HCT116 (cell line): Measurements from ENCODE around the gene MMS19. TPM values are rescaled to one million over a fixed set of nuclear protein-coding genes. Genes with fewer than 3 reads are reported as not detected.

Experiments used
- ATAC-seq: fragments of 200-7000 bp; cut with Tn5 transposase; 2 replicates; pipeline ENCODE4 v1.9.1; 2020; ENCODE audit warnings: mild to moderate bottlenecking, moderate library complexity
- BruUV-seq: library from RNA; stranded (reverse); fragments of 400-500 nt; replicated peaks from 2 replicates; lab custom pipeline; 2021; lab: Mats Ljungman, UMichigan
- CTCF ChIA-PET: fragments of 300-600 bp; sonication (Branson Sonifier 250); formaldehyde crosslinking; loops from one replicate; lab custom pipeline; 2021; ENCODE audit warnings: antibody characterized with exemption; lab: Charles Lee
- POLR2A ChIA-PET: fragments of 300-600, 350-600 bp; sonication (Branson Sonifier 250); formaldehyde crosslinking; loops from one replicate; lab custom pipeline; 2021; ENCODE audit warnings: antibody characterized with exemption; lab: Charles Lee
- RAD21 ChIA-PET, 2 experiments: fragments of 300-600 bp; sonication (Branson Sonifier 250); formaldehyde crosslinking; loops; one replicate each; lab custom pipeline; 2023; ENCODE audit warnings: low total read pairs in 2 of 2; ENCODE audit not compliant: uncharacterized antibody in 2 of 2, unreplicated experiment in 2 of 2, low non-redundant PET in 1 of 2; lab: Charles Lee
- DNase-seq: peaks from one replicate; pipeline ENCODE4 v3.0.0-alpha.2; 2010; ENCODE audit warnings: low read depth, low spot score
- H2AFZ ChIP-seq: fragments of 200-600 bp; shearing (Covaris generic), sonication (generic); 2 replicates; pipeline ENCODE4 v1.6.1; 2017; ENCODE audit warnings: low read depth, mixed run types, mixed read lengths, antibody characterized with exemption, low read length; ENCODE audit not compliant: poor library complexity, severe bottlenecking
- H3K27ac ChIP-seq: 2 replicates; pipeline ENCODE4 v1.5.1; 2012; ENCODE audit warnings: low read depth, low read length
- H3K27me3 ChIP-seq: fragments of 200-600 bp; sonication (generic); 2 replicates; pipeline ENCODE4 v1.6.1; 2016; ENCODE audit warnings: mixed run types, low read length, mixed read lengths; ENCODE audit not compliant: insufficient read depth
- H3K36me3 ChIP-seq, 2 experiments: fragments of 200-500 bp in 1 of 2; fragments of 200-600 bp in 1 of 2; sonication (Bioruptor generic) in 1 of 2; sonication (generic) in 1 of 2; 2 replicates each; pipeline versions ENCODE4 v1.5.1 to v1.6.1; 2014 to 2016; ENCODE audit warnings: low read length in 2 of 2, inconsistent platforms in 1 of 2, mixed read lengths in 1 of 2, mixed run types in 1 of 2; ENCODE audit not compliant: insufficient read depth in 2 of 2, control insufficient read depth in 1 of 2
- H3K4me1 ChIP-seq, 2 experiments: fragments of 200-600 bp in 1 of 2; sonication (generic) in 1 of 2; 2 replicates each; pipeline versions ENCODE4 v1.5.1 to v1.6.1; 2012 to 2017; ENCODE audit warnings: low read length in 2 of 2, inconsistent platforms in 1 of 2, mild to moderate bottlenecking in 1 of 2, mixed read lengths in 1 of 2, mixed run types in 1 of 2, moderate library complexity in 1 of 2; ENCODE audit not compliant: insufficient read depth in 2 of 2, control insufficient read depth in 1 of 2
- H3K4me2 ChIP-seq: fragments of 200-600 bp; sonication (generic); 2 replicates; pipeline ENCODE4 v1.6.1; 2017; ENCODE audit warnings: mixed run types, low read length, mixed read lengths
- H3K4me3 ChIP-seq, 2 experiments: fragments of 200-600 bp in 1 of 2; sonication (generic) in 1 of 2; replicated peaks in 1 of 2; 2 replicates each; pipeline ENCODE4 v1.5.1; 2011 to 2016; ENCODE audit warnings: low read length in 2 of 2, control low read depth in 1 of 2, low read depth in 1 of 2, mild to moderate bottlenecking in 1 of 2, mixed read lengths in 1 of 2, mixed run types in 1 of 2
- H3K79me2 ChIP-seq: fragments of 200-600 bp; sonication (generic); 2 replicates; pipeline ENCODE4 v1.6.1; 2017; ENCODE audit warnings: mild to moderate bottlenecking, mixed run types, low read length, moderate library complexity, mixed read lengths; ENCODE audit not compliant: insufficient read depth
- H3K9ac ChIP-seq: fragments of 200-600 bp; sonication (generic); 2 replicates; pipeline ENCODE4 v1.6.1; 2016; ENCODE audit warnings: low read length, mixed read lengths
- H3K9me2 ChIP-seq: fragments of 200-600 bp; sonication (generic), shearing (Covaris generic); 2 replicates; pipeline ENCODE4 v1.6.1; 2017; ENCODE audit warnings: mixed run types, mild to moderate bottlenecking, moderate library complexity; ENCODE audit not compliant: insufficient read depth
- H3K9me3 ChIP-seq, 2 experiments: fragments of 200-500 bp in 1 of 2; fragments of 200-600 bp in 1 of 2; sonication (Bioruptor generic) in 1 of 2; sonication (generic) in 1 of 2; 2 replicates each; pipeline ENCODE4 v1.6.1; 2014 to 2017; ENCODE audit warnings: low read length in 2 of 2, mixed read lengths in 2 of 2, inconsistent platforms in 1 of 2, low read depth in 1 of 2, mild to moderate bottlenecking in 1 of 2, mixed run types in 1 of 2, moderate library complexity in 1 of 2; ENCODE audit not compliant: control insufficient read depth in 1 of 2, insufficient read depth in 1 of 2
- H4K20me1 ChIP-seq: fragments of 200-600 bp; sonication (generic), shearing (Covaris generic); 2 replicates; pipeline ENCODE4 v1.6.1; 2017; ENCODE audit warnings: mixed run types, mild to moderate bottlenecking, moderate library complexity; ENCODE audit not compliant: insufficient read depth
- CBX3 ChIP-seq: IDR thresholded peaks from 2 replicates; pipeline ENCODE4 v1.6.1; 2012; ENCODE audit warnings: low read depth
- EZH2 ChIP-seq: fragments of 200-600 bp; sonication (generic); IDR thresholded peaks from 2 replicates; pipeline ENCODE4 v1.6.1; 2017; ENCODE audit warnings: antibody characterized with exemption, mixed run types
- EZH2phosphoT487 ChIP-seq: fragments of 200-600 bp; IDR thresholded peaks from 2 replicates; pipeline ENCODE4 v1.6.1; 2018; ENCODE audit warnings: antibody characterized with exemption, borderline replicate concordance
- FOSL1 ChIP-seq: IDR thresholded peaks from 2 replicates; pipeline ENCODE4 v1.6.1; 2012; ENCODE audit warnings: low read depth
- JUND ChIP-seq: IDR thresholded peaks from 2 replicates; pipeline ENCODE4 v1.6.1; 2012
- POLR2A ChIP-seq: IDR thresholded peaks from 2 replicates; pipeline ENCODE4 v1.7.0; 2011; ENCODE audit warnings: borderline replicate concordance; ENCODE audit not compliant: insufficient read depth, insufficient read length; ENCODE audit errors: extremely low read depth
- POLR2AphosphoS5 ChIP-seq: IDR thresholded peaks from 2 replicates; pipeline ENCODE4 v1.6.1; 2011; ENCODE audit warnings: mild to moderate bottlenecking, low read depth, low read length, moderate library complexity
- RAD21 ChIP-seq: IDR thresholded peaks from 2 replicates; pipeline ENCODE4 v1.6.1; 2012; ENCODE audit warnings: low read depth, mild to moderate bottlenecking
- SIN3A ChIP-seq: IDR thresholded peaks from 2 replicates; pipeline ENCODE4 v1.6.1; 2012; ENCODE audit warnings: low read depth
- SP1 ChIP-seq: IDR thresholded peaks from 2 replicates; pipeline ENCODE4 v1.6.1; 2012; ENCODE audit warnings: low read depth
- SRF ChIP-seq: IDR thresholded peaks from 2 replicates; pipeline ENCODE4 v1.6.1; 2012; ENCODE audit warnings: low read depth
- TCF7L2 ChIP-seq: IDR thresholded peaks from 2 replicates; pipeline ENCODE4 v1.7.0; 2011; ENCODE audit warnings: borderline replicate concordance, inconsistent platforms; ENCODE audit not compliant: insufficient read depth, insufficient read length; ENCODE audit errors: extremely low read depth
- ZBTB33 ChIP-seq: IDR thresholded peaks from 2 replicates; pipeline ENCODE4 v1.6.1; 2011; ENCODE audit warnings: mild to moderate bottlenecking, low read length, moderate library complexity; ENCODE audit not compliant: insufficient replicate concordance; ENCODE audit errors: extremely low read depth
- ZFX ChIP-seq: fragments of 450-650 bp; IDR thresholded peaks from 2 replicates; pipeline ENCODE4 v1.6.1; 2017
- ZNF274 ChIP-seq: fragments of 200-500 bp; sonication (Bioruptor generic); IDR thresholded peaks from 2 replicates; pipeline ENCODE4 v1.6.1; 2014; ENCODE audit warnings: mild to moderate bottlenecking, low read depth, low read length, inconsistent platforms
- intact Hi-C: fragments of 100-400 bp; cut with micrococcal nuclease; formaldehyde crosslinking; loops from 2 replicates; pipeline ENCODE4 v1.10.0; 2022
- total RNA-seq: library from RNA; stranded (reverse); gene quantifications from one replicate; pipeline ENCODE4 v1.2.1, GENCODE V29; 2021; ENCODE audit not compliant: unreplicated experiment
- TF ChIP-seq, protein P1 (sequence below): IDR thresholded peaks from 2 replicates; pipeline ENCODE4 v1.6.1; 2012
- TF ChIP-seq, protein P2 (sequence below): IDR thresholded peaks from 2 replicates; pipeline ENCODE4 v1.6.1; 2012

The MMS19 gene
- total RNA-seq, 1 experiment from 2014 or later = 101 TPM

DNA sequence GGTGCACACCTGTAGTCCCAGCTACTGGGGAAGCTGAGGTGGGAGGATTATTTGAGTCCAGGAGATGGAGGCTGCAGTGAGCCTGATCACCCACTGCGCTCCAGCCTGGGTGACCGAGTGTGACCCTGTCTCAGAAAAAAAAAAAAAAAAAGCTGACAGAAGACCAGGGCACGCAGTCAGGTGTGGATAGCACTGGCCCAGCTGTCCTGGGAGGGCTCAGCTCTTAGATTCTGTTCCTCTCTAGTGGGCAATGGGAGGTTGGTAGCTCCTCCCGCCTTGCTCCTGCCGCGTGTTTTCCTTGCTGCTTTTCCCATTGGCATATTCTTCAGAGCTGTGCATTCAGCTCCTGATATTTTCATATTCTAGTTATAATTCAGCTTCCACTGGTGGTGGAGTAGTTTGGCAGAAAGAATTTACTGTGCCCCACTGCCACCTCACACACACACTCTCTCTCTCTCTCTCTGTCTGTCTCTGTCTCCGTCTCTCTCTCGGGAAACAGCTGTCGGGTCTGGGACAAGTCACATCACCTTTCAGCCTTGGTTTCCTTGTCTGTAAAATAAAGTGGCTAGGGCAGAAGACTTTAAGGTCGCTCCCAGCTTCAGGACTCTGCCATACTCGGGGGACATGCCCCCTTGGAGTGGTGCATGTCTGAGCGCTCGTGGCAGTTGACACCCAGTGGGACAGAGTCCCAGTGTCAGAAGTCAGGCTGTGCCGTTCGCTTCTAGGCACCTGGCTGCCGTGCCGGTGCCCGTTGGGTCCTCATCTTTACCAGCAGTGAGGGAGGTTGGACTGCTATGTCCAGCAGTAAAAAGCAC, 48.4 kb upstream of the MMS19 start (continued):
- TF ChIP-seq ZBTB33 = no peak
- TF ChIP-seq, all 23 proteins: peak for 0

DNA sequence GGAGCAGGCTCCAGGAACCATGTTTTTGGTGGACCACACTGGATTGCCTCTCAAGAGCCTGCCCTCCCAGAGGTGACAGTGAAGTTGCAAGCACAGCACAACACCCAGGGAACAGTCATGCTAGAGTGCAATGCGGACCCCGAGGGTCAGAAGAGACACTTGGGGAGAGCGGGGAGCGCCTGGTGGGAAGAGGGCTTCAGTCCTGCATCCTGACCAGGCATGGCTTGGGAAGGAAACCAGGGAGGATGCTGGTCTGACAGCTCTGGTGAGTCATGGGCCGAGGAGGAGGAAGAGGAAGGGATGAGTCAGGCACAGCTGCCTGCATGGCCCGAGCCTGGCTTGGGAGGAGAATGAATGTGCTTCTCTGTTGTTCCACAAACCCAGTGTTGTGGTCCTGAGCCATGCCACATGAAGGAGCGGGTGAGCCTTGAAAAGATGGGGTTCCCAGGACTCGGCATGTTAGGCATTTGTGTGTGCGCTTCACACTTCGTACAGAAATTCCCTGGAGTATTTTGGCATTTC, 44.9 kb upstream of the MMS19 start:
- DNase-seq = peak; percentile 85
- no peaks in the 10 kb centered on the region for H4K20me1 ChIP-seq
- H3K27me3 ChIP-seq = no peaks in the 10 kb centered on the region
- H3K4me2 ChIP-seq = peak overlapping the region; percentile 99
- H3K4me3 ChIP-seq = peak overlapping the region in 1 of 2 experiments; percentile 57; a peak in 2 of 4 replicates
- RAD21 ChIA-PET = no interaction called here
- peak overlapping the region; percentile 98 for H3K27ac ChIP-seq
- CTCF ChIA-PET = interaction anchor here (0.9 to 4.5 kb wide), 3 partner anchors 9 to 29 kb away, joined by 3 to 20 read pairs (median 4); partner anchors contain the start of gene ANKRD2
- no TSS peak for BruUV-seq
- H3K9ac ChIP-seq = peak overlapping the region; percentile 72
- TF ChIP-seq EZH2 (no peak), FOSL1 (peak; percentile 98), EZH2phosphoT487 (no peak), RAD21 (no peak), ZBTB33 (no peak), SP1 (peak; percentile 95), POLR2AphosphoS5 (peak; percentile 66; the same call in 1 of the 2 replicates), ZNF274 (no peak), POLR2A (no peak), ZFX (no peak), JUND (peak; percentile 100), SIN3A (peak; percentile 98), TCF7L2 (peak; percentile 65), SRF (peak; percentile 58; the same call in 1 of the 2 replicates), CBX3 (peak; percentile 70; the same call in 1 of the 2 replicates)
- TF ChIP-seq, protein P1, sequence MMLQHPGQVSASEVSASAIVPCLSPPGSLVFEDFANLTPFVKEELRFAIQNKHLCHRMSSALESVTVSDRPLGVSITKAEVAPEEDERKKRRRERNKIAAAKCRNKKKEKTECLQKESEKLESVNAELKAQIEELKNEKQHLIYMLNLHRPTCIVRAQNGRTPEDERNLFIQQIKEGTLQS = no peak
- TF ChIP-seq, protein P2, sequence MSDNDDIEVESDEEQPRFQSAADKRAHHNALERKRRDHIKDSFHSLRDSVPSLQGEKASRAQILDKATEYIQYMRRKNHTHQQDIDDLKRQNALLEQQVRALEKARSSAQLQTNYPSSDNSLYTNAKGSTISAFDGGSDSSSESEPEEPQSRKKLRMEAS = peak; percentile 93
- POLR2A ChIA-PET = no interaction called here
- H2AFZ ChIP-seq = no peak overlapping the region
- H3K9me3 ChIP-seq = no peaks in the 10 kb centered on the region
- H3K79me2 ChIP-seq = peaks cover 6% of the 10 kb centered on the region; the same call in 1 of the 2 replicates
- no peaks in the 10 kb centered on the region for H3K36me3 ChIP-seq
- no peaks in the 10 kb centered on the region for H3K9me2 ChIP-seq
- peaks cover 53 to 63% of the 10 kb centered on the region in 2 experiments for H3K4me1 ChIP-seq
- ATAC-seq = peak; percentile 77
- intact Hi-C loops = loop anchor here (2.0 kb wide), 2 partner anchors 32 to 44 kb away; partner anchors contain the start of genes MMS19 and UBTD1
